ENCODE data around the gene GPC5. TPM values are rescaled to one million over a fixed set of nuclear protein-coding genes. Genes with fewer than 3 reads are reported as not detected.

GPC5 gene
- total and polyA plus RNA-seq, 7 donors: 0.23 TPM; not detected in 6

- H3K4me1 ChIP-seq: no peaks in the 10 kb centered on the region
- H3K4me3 ChIP-seq: no peak overlapping the region
- DNase-seq: no peak
- no peaks in the 10 kb centered on the region for H3K36me3 ChIP-seq (ENCODE audit: insufficient read depth in 1 of 2, low read depth in 1 of 2)
- 81 to 100% (median 93%) methylated on average over 1 of the region's 1 CpG for WGBS, 3 donors
- ATAC-seq: no peak
- intact Hi-C loops (cut with DNase I): no loop called here
- H3K27ac ChIP-seq: no peak overlapping the region
- no peaks in the 10 kb centered on the region for H3K9me3 ChIP-seq
- TF ChIP-seq CTCF (IDR thresholded peaks at IDR 0.05): no peak
- H3K27me3 ChIP-seq (ENCODE audit: insufficient read depth in 3 of 3, low read length in 2 of 3): no peaks in the 10 kb centered on the region
Measured at GRCh38 chr13:91621963-91622362, 223.5 kb downstream of the GPC5 start.

- H3K27me3 ChIP-seq (ENCODE audit: insufficient read depth in 3 of 3, low read length in 2 of 3): no peaks in the 10 kb centered on the region
- H3K9me3 ChIP-seq: no peaks in the 10 kb centered on the region
- H3K4me1 ChIP-seq: no peaks in the 10 kb centered on the region
- no peak for ATAC-seq
- 75 to 78% (median 77%) methylated on average over 3 of the region's 3 CpGs for WGBS, 3 donors
- intact Hi-C loops (cut with DNase I): no loop called here
- no peak for TF ChIP-seq CTCF (IDR thresholded peaks at IDR 0.05)
- no peaks in the 10 kb centered on the region for H3K36me3 ChIP-seq (ENCODE audit: insufficient read depth in 1 of 2, low read depth in 1 of 2)
- H3K27ac ChIP-seq: no peak overlapping the region
- no peak for DNase-seq
- H3K4me3 ChIP-seq: no peak overlapping the region
Measured at GRCh38 chr13:91622778-91623550, 224.5 kb downstream of the GPC5 start.

- intact Hi-C loops (cut with DNase I): no loop called here
- no peaks in the 10 kb centered on the region for H3K36me3 ChIP-seq (ENCODE audit: insufficient read depth in 1 of 2, low read depth in 1 of 2)
- ATAC-seq (no peak), DNase-seq (no peak)
- H3K4me3 ChIP-seq: no peak overlapping the region
- H3K4me1 ChIP-seq: no peaks in the 10 kb centered on the region
- H3K27me3 ChIP-seq (ENCODE audit: insufficient read depth in 3 of 3, low read length in 2 of 3): no peaks in the 10 kb centered on the region
- WGBS, 3 donors: 79 to 90% (median 84%) methylated on average over 3 of the region's 3 CpGs
- H3K27ac ChIP-seq: no peak overlapping the region
- H3K9me3 ChIP-seq: no peaks in the 10 kb centered on the region
- TF ChIP-seq CTCF (IDR thresholded peaks at IDR 0.05): no peak
Measured at GRCh38 chr13:91627952-91628739, 229.7 kb downstream of the GPC5 start.

- intact Hi-C loops (cut with DNase I): no loop called here
- Histone ChIP-seq H3K36me3 (ENCODE audit: insufficient read depth in 1 of 2, low read depth in 1 of 2) (no peaks in the 10 kb centered on the region), H3K4me1 (no peaks in the 10 kb centered on the region), H3K9me3 (no peaks in the 10 kb centered on the region), H3K27me3 (ENCODE audit: insufficient read depth in 3 of 3, low read length in 2 of 3) (no peaks in the 10 kb centered on the region), H3K4me3 (no peak overlapping the region), H3K27ac (no peak overlapping the region)
- 90 to 95% (median 95%) methylated on average over 1 of the region's 1 CpG for WGBS, 3 donors
- ATAC-seq: no peak
- no peak for TF ChIP-seq CTCF (IDR thresholded peaks at IDR 0.05)
- DNase-seq: no peak
Measured at GRCh38 chr13:91630946-91631345, 232.5 kb downstream of the GPC5 start.
